IMR-90 (cell line): ENCODE data around the gene SRP14. TPM values are rescaled to one million over a fixed set of nuclear protein-coding genes. Genes with fewer than 3 reads are reported as not detected.

Source experiments
- CTCF ChIP-seq: conservative IDR thresholded peaks from 2 replicates; pipeline ENCODE4 v1.5.1; 2012; ENCODE audit warnings: mild to moderate bottlenecking, low read depth, low read length, improper control_type of control experiment
- ELK1 ChIP-seq: fragments of 150-350 bp; IDR thresholded peaks from 2 replicates; pipeline ENCODE4 v1.6.1; 2016; ENCODE audit warnings: low read depth, mild to moderate bottlenecking, low read length, moderate library complexity, borderline replicate concordance
- POLR2A ChIP-seq: IDR thresholded peaks from 2 replicates; pipeline ENCODE4 v1.6.1; 2012; ENCODE audit warnings: mild to moderate bottlenecking, low read depth, low read length
- SMC3 ChIP-seq: fragments of 150-350 bp; IDR thresholded peaks from 2 replicates; pipeline ENCODE4 v1.6.1; 2016; ENCODE audit warnings: low read depth, mild to moderate bottlenecking, antibody characterized with exemption, low read length, moderate library complexity
- polyA plus RNA-seq, 3 experiments: library from polyadenylated mRNA; depleted of rRNA; stranded (reverse); fragments of >200 nt; gene quantifications; 2 replicates each; pipeline ENCODE4 v1.2.3, GENCODE V29; 2012; ENCODE audit warnings: low replicate concordance in 1 of 3
- total RNA-seq: library from RNA; depleted of rRNA; stranded (reverse); fragments of >200 nt; gene quantifications from 2 replicates; pipeline ENCODE4 v1.2.3, GENCODE V29; 2012

Gene SRP14
- total and polyA plus RNA-seq, 2 of the 4 experiments (the other 2 are of a cell fraction) = 106 to 295 TPM

- no peak for TF ChIP-seq SMC3
- TF ChIP-seq CTCF = no peak
- TF ChIP-seq ELK1 = no peak
- no peak for TF ChIP-seq POLR2A
Observed at GRCh38 chr15:40060236-40060961, 21.4 kb upstream of the SRP14 start (continued).
